SK-N-SH (cell line): ENCODE measurements around the gene C11orf52. TPM values are rescaled to one million over a fixed set of nuclear protein-coding genes. Genes with fewer than 3 reads are reported as not detected.

ENCODE experiments used
- CTCF ChIA-PET: fragments of 300-600, 350-600 bp; formaldehyde crosslinking; extraction: SDS; loops from one replicate; lab custom pipeline; 2021; lab: Yijun Ruan, JAX
- POLR2A ChIA-PET: fragments of 350-600 bp; sonication (Branson Sonifier 250); formaldehyde crosslinking; extraction: SDS; loops from one replicate; lab custom pipeline; 2020; ENCODE audit warnings: antibody characterized with exemption, inconsistent platforms; lab: Yijun Ruan, JAX
- DNase-seq: peaks from one replicate; pipeline ENCODE4 v3.0.0; 2012
- H2AFZ ChIP-seq: fragments of 200-600 bp; sonication (generic); 2 replicates; pipeline ENCODE4 v1.8.1; 2016; ENCODE audit warnings: antibody characterized with exemption, mild to moderate bottlenecking, low read depth
- H3F3A ChIP-seq: fragments of 200-600 bp; sonication (generic); replicated peaks from 2 replicates; pipeline ENCODE3; 2016; ENCODE audit warnings: antibody characterized with exemption, mild to moderate bottlenecking; ENCODE audit not compliant: insufficient read depth
- H3K27ac ChIP-seq, 2 experiments: fragments of 200-500 bp in 1 of 2; fragments of 200-600 bp in 1 of 2; sonication (Bioruptor generic) in 1 of 2; sonication (generic), shearing (Covaris generic) in 1 of 2; 2 replicates each; pipeline versions ENCODE4 v1.5.1 to v1.6.1; 2014 to 2016; ENCODE audit warnings: low read depth in 2 of 2, inconsistent platforms in 1 of 2, low read length in 1 of 2, mild to moderate bottlenecking in 1 of 2, mixed read lengths in 1 of 2
- H3K27me3 ChIP-seq: fragments of 200-600 bp; sonication (generic), shearing (Covaris generic); 2 replicates; pipeline ENCODE4 v1.6.1; 2016; ENCODE audit warnings: mixed run types; ENCODE audit not compliant: insufficient read depth
- H3K36me3 ChIP-seq, 2 experiments: fragments of 200-500 bp in 1 of 2; fragments of 200-600 bp in 1 of 2; sonication (Bioruptor generic) in 1 of 2; sonication (generic) in 1 of 2; replicated peaks in 1 of 2; 2 replicates each; pipeline versions ENCODE3 to v1.5.1; 2014 to 2016; ENCODE audit warnings: low read length in 1 of 2, mild to moderate bottlenecking in 1 of 2; ENCODE audit not compliant: insufficient read depth in 2 of 2, control insufficient read depth in 1 of 2
- H3K4me1 ChIP-seq, 2 experiments: fragments of 200-500 bp in 1 of 2; fragments of 200-600 bp in 1 of 2; sonication (Bioruptor generic) in 1 of 2; sonication (generic), shearing (Covaris generic) in 1 of 2; 2 replicates each; pipeline versions ENCODE4 v1.5.1 to v1.6.1; 2014 to 2016; ENCODE audit warnings: low read depth in 1 of 2, low read length in 1 of 2, mixed run types in 1 of 2; ENCODE audit not compliant: insufficient read depth in 2 of 2, control insufficient read depth in 1 of 2
- H3K4me2 ChIP-seq: fragments of 200-600 bp; sonication (generic), shearing (Covaris generic); 2 replicates; pipeline ENCODE4 v1.6.1; 2017; ENCODE audit warnings: mixed run types
- H3K4me3 ChIP-seq, 2 experiments: fragments of 200-500 bp in 1 of 2; fragments of 200-600 bp in 1 of 2; sonication (Bioruptor generic) in 1 of 2; sonication (generic), shearing (Covaris generic) in 1 of 2; 2 replicates each; pipeline versions ENCODE4 v1.5.1 to v1.8.1; 2014 to 2016; ENCODE audit warnings: low read depth in 2 of 2, inconsistent platforms in 1 of 2, low read length in 1 of 2, mild to moderate bottlenecking in 1 of 2, mixed read lengths in 1 of 2, moderate library complexity in 1 of 2
- H3K79me2 ChIP-seq: fragments of 200-600 bp; sonication (generic); 2 replicates; pipeline ENCODE4 v1.8.1; 2017; ENCODE audit warnings: mild to moderate bottlenecking; ENCODE audit not compliant: insufficient read depth
- H3K9ac ChIP-seq: fragments of 200-600 bp; sonication (generic); 2 replicates; pipeline ENCODE4 v1.6.1; 2017; ENCODE audit warnings: mixed run types
- H3K9me2 ChIP-seq: fragments of 200-600 bp; sonication (generic); 2 replicates; pipeline ENCODE4 v1.6.1; 2017; ENCODE audit warnings: mixed run types
- H3K9me3 ChIP-seq: fragments of 200-600 bp; sonication (generic); 2 replicates; pipeline ENCODE4 v1.6.1; 2017; ENCODE audit warnings: mixed run types, mild to moderate bottlenecking, moderate library complexity
- H4K20me1 ChIP-seq: fragments of 200-600 bp; sonication (generic); 2 replicates; pipeline ENCODE4 v1.6.1; 2017; ENCODE audit warnings: mild to moderate bottlenecking, mixed run types; ENCODE audit not compliant: insufficient read depth
- CHD2 ChIP-seq: fragments of 150-350 bp; IDR thresholded peaks from 2 replicates; pipeline ENCODE4 v1.6.1; 2018; ENCODE audit warnings: low read length; ENCODE audit not compliant: partially characterized antibody
- ELF1 ChIP-seq: IDR thresholded peaks from 2 replicates; pipeline ENCODE4 v1.4.0; 2012
- EP300 ChIP-seq, 2 experiments: IDR thresholded peaks; 2 replicates each; pipeline versions ENCODE4 v1.4.0 to v1.6.1; 2012; ENCODE audit warnings: borderline replicate concordance in 1 of 2, low read depth in 1 of 2, low read length in 1 of 2
- EZH2phosphoT487 ChIP-seq: fragments of 200-600 bp; sonication (generic); IDR thresholded peaks from 2 replicates; pipeline ENCODE4 v1.6.1; 2017; ENCODE audit warnings: low read depth, mixed run types, mild to moderate bottlenecking, antibody characterized with exemption, moderate library complexity, borderline replicate concordance
- FOSL2 ChIP-seq: IDR thresholded peaks from 2 replicates; pipeline ENCODE4 v1.4.0; 2012; ENCODE audit warnings: low read depth, mild to moderate bottlenecking, moderate library complexity, borderline replicate concordance
- FOXJ3 ChIP-seq: sonication (generic); formaldehyde crosslinking; IDR thresholded peaks from 2 replicates; pipeline ENCODE4 v1.5.1; 2020; ENCODE audit warnings: mild to moderate bottlenecking, missing genetic modification reagents
- FOXM1 ChIP-seq: IDR thresholded peaks from 2 replicates; pipeline ENCODE4 v1.4.0; 2012; ENCODE audit warnings: low read depth, mild to moderate bottlenecking
- GABPA ChIP-seq: IDR thresholded peaks from 2 replicates; pipeline ENCODE4 v1.4.0; 2012; ENCODE audit warnings: low read depth, mild to moderate bottlenecking
- MEF2A ChIP-seq: IDR thresholded peaks from 2 replicates; pipeline ENCODE4 v1.4.0; 2012; ENCODE audit warnings: low read depth, borderline replicate concordance
- NFIC ChIP-seq: IDR thresholded peaks from 2 replicates; pipeline ENCODE4 v1.4.0; 2012; ENCODE audit warnings: borderline replicate concordance
- NRF1 ChIP-seq: IDR thresholded peaks from 2 replicates; pipeline ENCODE4 v1.6.1; 2012; ENCODE audit warnings: low read depth, mild to moderate bottlenecking, low read length
- RCOR1 ChIP-seq: fragments of 150-350 bp; IDR thresholded peaks from 2 replicates; pipeline ENCODE4 v1.6.1; 2017; ENCODE audit warnings: antibody characterized with exemption, low read length
- RXRA ChIP-seq: IDR thresholded peaks from 2 replicates; pipeline ENCODE4 v1.4.0; 2012; ENCODE audit warnings: low read depth, mild to moderate bottlenecking, borderline replicate concordance
- SIN3A ChIP-seq: IDR thresholded peaks from 2 replicates; pipeline ENCODE4 v1.6.1; 2012; ENCODE audit warnings: low read depth, mild to moderate bottlenecking, low read length, moderate library complexity, borderline replicate concordance
- SMC3 ChIP-seq: IDR thresholded peaks from 2 replicates; pipeline ENCODE4 v1.6.1; 2012; ENCODE audit warnings: low read depth, low read length, improper control_type of control experiment
- TAF1 ChIP-seq: IDR thresholded peaks from 2 replicates; pipeline ENCODE4 v1.6.1; 2012; ENCODE audit warnings: low read depth, mild to moderate bottlenecking, low read length, moderate library complexity, borderline replicate concordance
- TCF12 ChIP-seq: IDR thresholded peaks from 2 replicates; pipeline ENCODE4 v1.4.0; 2012
- TEAD4 ChIP-seq: IDR thresholded peaks from 2 replicates; pipeline ENCODE4 v1.4.0; 2012; ENCODE audit warnings: mild to moderate bottlenecking, borderline replicate concordance; ENCODE audit not compliant: insufficient read depth
- YY1 ChIP-seq: IDR thresholded peaks from 2 replicates; pipeline ENCODE4 v1.4.0; 2012; ENCODE audit warnings: low read depth, mild to moderate bottlenecking
- polyA plus RNA-seq, 3 experiments: library from polyadenylated mRNA; depleted of rRNA; stranded (reverse); fragments of >200 nt; gene quantifications; 2 replicates each; pipeline ENCODE4 v1.2.3, GENCODE V29; 2012
- TF ChIP-seq, protein P1 (sequence below): fragments of 150-350 bp; IDR thresholded peaks from 2 replicates; pipeline ENCODE4 v1.6.1; 2016; ENCODE audit warnings: mild to moderate bottlenecking, low read depth, low read length
- TF ChIP-seq, protein P2 (sequence below): IDR thresholded peaks from 2 replicates; pipeline ENCODE4; 2012
- TF ChIP-seq, protein P3 (sequence below): IDR thresholded peaks from 2 replicates; pipeline ENCODE4 v1.4.0; 2012; ENCODE audit warnings: low read depth
- TF ChIP-seq, protein P4 (sequence below): fragments of 150-350 bp; IDR thresholded peaks from 2 replicates; pipeline ENCODE4 v1.6.1; 2017; ENCODE audit warnings: antibody characterized with exemption, low read length, low read depth, borderline replicate concordance
- TF ChIP-seq, protein P5 (sequence below): IDR thresholded peaks from 2 replicates; pipeline ENCODE4 v1.4.0; 2012; ENCODE audit warnings: low read depth, borderline replicate concordance

The C11orf52 gene
- polyA plus RNA-seq, 1 of the 3 experiments (the other 2 are of a cell fraction): not detected

DNA sequence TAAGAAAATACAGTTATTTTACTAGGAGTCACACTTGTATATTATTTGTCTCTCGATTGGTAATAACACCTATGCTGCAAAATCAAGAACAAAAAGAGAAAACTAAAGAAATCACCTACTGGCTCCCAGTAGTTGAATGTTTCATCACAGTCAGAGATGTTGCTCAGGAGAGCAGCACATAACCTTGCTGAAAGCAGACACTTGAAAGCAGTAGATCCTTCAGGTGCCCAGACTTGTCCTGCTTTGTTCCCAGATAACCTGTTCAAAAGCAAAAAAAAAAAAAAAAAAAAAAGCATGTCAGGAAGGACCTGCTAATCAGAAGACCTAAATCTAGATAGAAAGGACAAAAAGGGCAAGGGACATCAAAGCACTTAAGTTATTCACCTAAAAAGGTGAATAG lies 48.6 kb upstream of the C11orf52 start (continued):
- TF ChIP-seq FOXJ3 (CRISPR knock-in tag): no peak
- no peak for TF ChIP-seq SIN3A
- TF ChIP-seq MEF2A: no peak
- no peak for TF ChIP-seq RCOR1
- TF ChIP-seq ELF1: no peak
- no peak for TF ChIP-seq TCF12
- TF ChIP-seq, protein P1, sequence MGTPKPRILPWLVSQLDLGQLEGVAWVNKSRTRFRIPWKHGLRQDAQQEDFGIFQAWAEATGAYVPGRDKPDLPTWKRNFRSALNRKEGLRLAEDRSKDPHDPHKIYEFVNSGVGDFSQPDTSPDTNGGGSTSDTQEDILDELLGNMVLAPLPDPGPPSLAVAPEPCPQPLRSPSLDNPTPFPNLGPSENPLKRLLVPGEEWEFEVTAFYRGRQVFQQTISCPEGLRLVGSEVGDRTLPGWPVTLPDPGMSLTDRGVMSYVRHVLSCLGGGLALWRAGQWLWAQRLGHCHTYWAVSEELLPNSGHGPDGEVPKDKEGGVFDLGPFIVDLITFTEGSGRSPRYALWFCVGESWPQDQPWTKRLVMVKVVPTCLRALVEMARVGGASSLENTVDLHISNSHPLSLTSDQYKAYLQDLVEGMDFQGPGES: no peak
- no peak for TF ChIP-seq NRF1
- TF ChIP-seq SMC3: no peak
- TF ChIP-seq, protein P2, sequence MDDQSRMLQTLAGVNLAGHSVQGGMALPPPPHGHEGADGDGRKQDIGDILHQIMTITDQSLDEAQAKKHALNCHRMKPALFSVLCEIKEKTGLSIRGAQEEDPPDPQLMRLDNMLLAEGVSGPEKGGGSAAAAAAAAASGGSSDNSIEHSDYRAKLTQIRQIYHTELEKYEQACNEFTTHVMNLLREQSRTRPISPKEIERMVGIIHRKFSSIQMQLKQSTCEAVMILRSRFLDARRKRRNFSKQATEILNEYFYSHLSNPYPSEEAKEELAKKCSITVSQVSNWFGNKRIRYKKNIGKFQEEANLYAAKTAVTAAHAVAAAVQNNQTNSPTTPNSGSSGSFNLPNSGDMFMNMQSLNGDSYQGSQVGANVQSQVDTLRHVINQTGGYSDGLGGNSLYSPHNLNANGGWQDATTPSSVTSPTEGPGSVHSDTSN: no peak
- no peak for TF ChIP-seq NFIC
- TF ChIP-seq YY1: no peak
- TF ChIP-seq, protein P3, sequence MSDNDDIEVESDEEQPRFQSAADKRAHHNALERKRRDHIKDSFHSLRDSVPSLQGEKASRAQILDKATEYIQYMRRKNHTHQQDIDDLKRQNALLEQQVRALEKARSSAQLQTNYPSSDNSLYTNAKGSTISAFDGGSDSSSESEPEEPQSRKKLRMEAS: no peak

DNA sequence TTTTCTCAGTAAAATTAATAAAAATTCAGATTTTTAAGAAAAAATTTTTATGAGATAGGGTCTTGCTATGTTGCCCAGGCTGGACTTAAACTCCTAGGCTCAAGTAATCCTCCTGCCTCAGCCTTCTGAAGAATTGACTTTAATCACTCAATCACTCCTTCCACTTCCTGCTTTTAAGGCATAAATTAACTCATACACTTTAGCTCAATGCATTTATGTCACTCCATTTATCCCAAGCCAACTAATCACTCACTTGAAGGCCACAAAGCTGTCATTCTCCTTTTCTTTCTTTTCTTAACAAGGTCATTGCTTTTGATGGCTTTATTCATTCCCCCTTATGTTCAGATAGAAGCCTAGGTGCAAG lies 48.2 kb upstream of the C11orf52 start:
- H3K36me3 ChIP-seq: peaks cover 25 to 28% of the 10 kb centered on the region in 2 experiments
- peaks cover 0 to 6% of the 10 kb centered on the region in 2 experiments; a peak in 3 of 4 replicates for H3K4me1 ChIP-seq
- peak overlapping the region; percentile 81 to 85 for H3K4me3 ChIP-seq
- POLR2A ChIA-PET: interaction anchor here (0.8 to 1.7 kb wide), 5 partner anchors 10 to 216 kb away, joined by 3 to 9 read pairs (median 3); partner anchors contain the start of genes SDHD and TIMM8B
- H3K79me2 ChIP-seq: peaks cover 18% of the 10 kb centered on the region
- H3K4me2 ChIP-seq: peak overlapping the region; percentile 85
- H3K27ac ChIP-seq: peak overlapping the region; percentile 81 to 93
- H3K27me3 ChIP-seq: no peaks in the 10 kb centered on the region
- H4K20me1 ChIP-seq: no peaks in the 10 kb centered on the region
- peaks cover 3% of the 10 kb centered on the region for H3F3A ChIP-seq
- no peak for TF ChIP-seq ELF1
- TF ChIP-seq CHD2: no peak
- TF ChIP-seq SIN3A: no peak
- TF ChIP-seq FOSL2: no peak
- TF ChIP-seq, protein P2: no peak
- TF ChIP-seq SMC3: no peak
- no peak for TF ChIP-seq FOXM1
- no peak for TF ChIP-seq GABPA
- TF ChIP-seq EZH2phosphoT487: no peak
- TF ChIP-seq, protein P4, sequence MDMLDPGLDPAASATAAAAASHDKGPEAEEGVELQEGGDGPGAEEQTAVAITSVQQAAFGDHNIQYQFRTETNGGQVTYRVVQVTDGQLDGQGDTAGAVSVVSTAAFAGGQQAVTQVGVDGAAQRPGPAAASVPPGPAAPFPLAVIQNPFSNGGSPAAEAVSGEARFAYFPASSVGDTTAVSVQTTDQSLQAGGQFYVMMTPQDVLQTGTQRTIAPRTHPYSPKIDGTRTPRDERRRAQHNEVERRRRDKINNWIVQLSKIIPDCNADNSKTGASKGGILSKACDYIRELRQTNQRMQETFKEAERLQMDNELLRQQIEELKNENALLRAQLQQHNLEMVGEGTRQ: no peak
- no peak for TF ChIP-seq RXRA
- TF ChIP-seq EP300 (IDR thresholded peaks at IDR 0.05; ENCODE audit: borderline replicate concordance in 1 of 2, low read depth in 1 of 2, low read length in 1 of 2): no peak
- TF ChIP-seq TEAD4: no peak
- no peak for TF ChIP-seq TCF12
- no peak for TF ChIP-seq NFIC
- TF ChIP-seq, protein P5, sequence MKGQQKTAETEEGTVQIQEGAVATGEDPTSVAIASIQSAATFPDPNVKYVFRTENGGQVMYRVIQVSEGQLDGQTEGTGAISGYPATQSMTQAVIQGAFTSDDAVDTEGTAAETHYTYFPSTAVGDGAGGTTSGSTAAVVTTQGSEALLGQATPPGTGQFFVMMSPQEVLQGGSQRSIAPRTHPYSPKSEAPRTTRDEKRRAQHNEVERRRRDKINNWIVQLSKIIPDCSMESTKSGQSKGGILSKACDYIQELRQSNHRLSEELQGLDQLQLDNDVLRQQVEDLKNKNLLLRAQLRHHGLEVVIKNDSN: no peak
- TF ChIP-seq TAF1: no peak
- TF ChIP-seq RCOR1: no peak
- no peak for TF ChIP-seq MEF2A
- no peak for TF ChIP-seq FOXJ3 (CRISPR knock-in tag)
- no peak for DNase-seq
- H3K9me3 ChIP-seq: no peaks in the 10 kb centered on the region
- H2AFZ ChIP-seq: peak overlapping the region; percentile 90; the same call in 1 of the 2 replicates
- peak overlapping the region; percentile 86 for H3K9ac ChIP-seq
- CTCF ChIA-PET: interaction anchor here (0.7 to 1.5 kb wide), 10 partner anchors 12 to 266 kb away, joined by 3 to 6 read pairs (median 3); no protein-coding TSS in a partner anchor
- H3K9me2 ChIP-seq: no peaks in the 10 kb centered on the region
